Measurements from ENCODE around the gene GOLGA1.
"Not testable (repeated sequence)": the region's sequence is repeated elsewhere in the genome, so short reads cannot be mapped to it uniquely, and the experiment has no call there.

GOLGA1 gene

DNA sequence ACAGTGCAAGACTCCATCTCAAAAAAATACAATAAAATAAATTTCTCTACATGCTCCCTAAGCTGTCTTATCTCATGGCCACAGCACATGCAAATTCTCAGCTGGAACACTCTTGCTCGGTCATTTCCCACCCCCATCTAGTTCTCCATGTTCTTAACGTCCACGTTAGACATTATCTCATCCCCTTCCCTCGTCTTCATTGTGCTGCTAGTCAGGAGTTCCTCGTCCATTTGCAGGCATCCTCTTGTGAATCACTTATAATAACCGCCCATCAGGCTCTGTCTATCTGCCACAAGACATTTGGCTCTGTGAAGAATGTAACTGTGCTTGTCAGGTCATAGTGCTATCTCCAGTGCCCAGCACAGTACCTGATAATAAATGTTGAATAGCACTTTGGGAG is 32.9 kb upstream of the GOLGA1 start:
- no peaks in the 10 kb centered on the region for H3K27me3 ChIP-seq (ENCODE audit: insufficient read depth, low read depth)
- H3K4me2 ChIP-seq, result no peak overlapping the region
- H3K79me2 ChIP-seq (ENCODE audit: insufficient read depth, low read depth), result no peaks in the 10 kb centered on the region
- no peak overlapping the region for H3K4me3 ChIP-seq (IDR thresholded peaks at IDR 0.05; ENCODE audit: insufficient read depth, low read depth, low read length)
- no peaks in the 10 kb centered on the region for H3K4me1 ChIP-seq (ENCODE audit: low read depth, poor library complexity, severe bottlenecking)
- no peaks in the 10 kb centered on the region for H4K20me1 ChIP-seq (ENCODE audit: insufficient read depth)
- TF ChIP-seq, protein P1, sequence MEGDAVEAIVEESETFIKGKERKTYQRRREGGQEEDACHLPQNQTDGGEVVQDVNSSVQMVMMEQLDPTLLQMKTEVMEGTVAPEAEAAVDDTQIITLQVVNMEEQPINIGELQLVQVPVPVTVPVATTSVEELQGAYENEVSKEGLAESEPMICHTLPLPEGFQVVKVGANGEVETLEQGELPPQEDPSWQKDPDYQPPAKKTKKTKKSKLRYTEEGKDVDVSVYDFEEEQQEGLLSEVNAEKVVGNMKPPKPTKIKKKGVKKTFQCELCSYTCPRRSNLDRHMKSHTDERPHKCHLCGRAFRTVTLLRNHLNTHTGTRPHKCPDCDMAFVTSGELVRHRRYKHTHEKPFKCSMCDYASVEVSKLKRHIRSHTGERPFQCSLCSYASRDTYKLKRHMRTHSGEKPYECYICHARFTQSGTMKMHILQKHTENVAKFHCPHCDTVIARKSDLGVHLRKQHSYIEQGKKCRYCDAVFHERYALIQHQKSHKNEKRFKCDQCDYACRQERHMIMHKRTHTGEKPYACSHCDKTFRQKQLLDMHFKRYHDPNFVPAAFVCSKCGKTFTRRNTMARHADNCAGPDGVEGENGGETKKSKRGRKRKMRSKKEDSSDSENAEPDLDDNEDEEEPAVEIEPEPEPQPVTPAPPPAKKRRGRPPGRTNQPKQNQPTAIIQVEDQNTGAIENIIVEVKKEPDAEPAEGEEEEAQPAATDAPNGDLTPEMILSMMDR (conservative IDR thresholded peaks at IDR 0.05; ENCODE audit: low read depth, low read length), result no peak
- H3K9ac ChIP-seq, result no peak overlapping the region
- H2AFZ ChIP-seq (ENCODE audit: low read depth), result no peak overlapping the region
- no peaks in the 10 kb centered on the region for H3K36me3 ChIP-seq (ENCODE audit: insufficient read depth)
- H3K27ac ChIP-seq, result no peak overlapping the region

DNA sequence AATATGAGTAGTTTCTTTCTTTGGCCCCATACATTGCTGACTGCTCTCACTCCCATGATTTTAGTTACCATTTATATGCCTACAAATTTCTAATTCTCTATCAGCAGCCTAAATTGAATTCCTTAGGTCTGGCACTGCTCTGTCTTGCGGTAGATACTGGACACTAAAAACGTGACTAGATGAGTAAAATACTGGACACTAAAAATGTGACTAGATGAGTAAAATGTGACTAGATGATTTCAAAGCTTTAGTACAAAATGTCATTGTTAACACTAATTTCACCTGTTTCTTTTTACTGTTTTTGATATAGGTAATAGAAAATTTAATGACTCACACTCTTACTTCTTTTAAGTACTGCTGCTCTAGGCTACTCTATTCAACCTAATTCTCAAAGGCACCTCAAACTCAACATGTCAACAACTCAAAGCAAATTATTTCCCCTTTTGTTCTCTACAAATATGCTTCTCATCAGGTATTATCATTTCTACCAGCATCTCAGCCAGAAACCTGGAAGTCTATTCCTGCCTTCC is 31.4 kb upstream of the GOLGA1 start:
- no peak overlapping the region for H3K9ac ChIP-seq
- H3K36me3 ChIP-seq (ENCODE audit: insufficient read depth), result no peaks in the 10 kb centered on the region
- no peaks in the 10 kb centered on the region for H3K27me3 ChIP-seq (ENCODE audit: insufficient read depth, low read depth)
- no peaks in the 10 kb centered on the region for H3K79me2 ChIP-seq (ENCODE audit: insufficient read depth, low read depth)
- H4K20me1 ChIP-seq (ENCODE audit: insufficient read depth), result no peaks in the 10 kb centered on the region
- no peaks in the 10 kb centered on the region for H3K4me1 ChIP-seq (ENCODE audit: low read depth, poor library complexity, severe bottlenecking)
- no peak overlapping the region for H3K4me3 ChIP-seq (IDR thresholded peaks at IDR 0.05; ENCODE audit: insufficient read depth, low read depth, low read length)
- H3K27ac ChIP-seq, result no peak overlapping the region
- TF ChIP-seq, protein P1 (conservative IDR thresholded peaks at IDR 0.05; ENCODE audit: low read depth, low read length), result no peak
- no peak overlapping the region for H2AFZ ChIP-seq (ENCODE audit: low read depth)
- H3K4me2 ChIP-seq, result no peak overlapping the region

DNA sequence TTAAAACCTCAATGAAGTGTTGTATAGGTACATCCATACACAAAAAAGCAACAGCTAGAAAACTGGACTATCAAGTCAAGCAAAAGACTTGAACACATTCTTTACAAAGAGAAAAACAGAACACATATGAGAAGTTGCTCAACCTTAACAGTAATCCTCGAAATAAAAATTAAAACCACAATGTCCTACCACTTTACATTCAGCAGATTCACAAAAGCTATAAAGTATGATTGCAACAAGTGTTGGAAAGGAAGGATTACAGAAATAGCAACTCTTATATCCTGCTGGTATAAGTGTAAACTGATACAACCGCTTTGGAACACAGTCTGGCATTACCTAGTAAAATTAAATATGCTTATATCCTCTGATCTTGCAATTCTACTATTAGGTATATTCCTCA is 28.5 kb upstream of the GOLGA1 start:
- no peaks in the 10 kb centered on the region for H3K36me3 ChIP-seq (ENCODE audit: insufficient read depth)
- no peak overlapping the region for H2AFZ ChIP-seq (ENCODE audit: low read depth)
- no peaks in the 10 kb centered on the region for H3K79me2 ChIP-seq (ENCODE audit: insufficient read depth, low read depth)
- no peak overlapping the region for H3K4me2 ChIP-seq
- no peak overlapping the region for H3K27ac ChIP-seq
- H4K20me1 ChIP-seq (ENCODE audit: insufficient read depth), result no peaks in the 10 kb centered on the region
- H3K27me3 ChIP-seq (ENCODE audit: insufficient read depth, low read depth), result no peaks in the 10 kb centered on the region
- no peak overlapping the region for H3K4me3 ChIP-seq (IDR thresholded peaks at IDR 0.05; ENCODE audit: insufficient read depth, low read depth, low read length)
- no peak overlapping the region for H3K9ac ChIP-seq
- TF ChIP-seq, protein P1 (conservative IDR thresholded peaks at IDR 0.05; ENCODE audit: low read depth, low read length), result no peak
- peaks cover 7% of the 10 kb centered on the region for H3K4me1 ChIP-seq (ENCODE audit: low read depth, poor library complexity, severe bottlenecking)

DNA sequence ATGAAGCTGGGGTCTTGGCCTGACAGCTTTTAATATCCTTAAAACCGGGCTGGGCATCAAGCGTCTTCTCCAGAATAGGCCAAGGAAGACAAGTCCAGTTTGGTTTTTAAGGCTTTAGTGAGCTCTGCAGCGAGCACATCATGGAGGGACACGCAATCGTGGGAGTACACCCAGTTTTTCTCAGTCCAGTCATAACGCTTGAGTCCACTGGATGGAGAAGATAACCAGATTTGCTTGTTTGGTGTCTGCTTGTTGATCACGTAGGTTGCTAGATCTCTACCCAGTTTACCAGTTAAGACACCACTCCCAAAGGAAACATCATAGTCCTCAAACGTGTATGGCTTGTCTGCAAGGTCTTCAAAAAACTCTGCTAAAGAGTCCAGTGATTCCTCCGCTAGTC is 27.4 kb upstream of the GOLGA1 start:
- no peaks in the 10 kb centered on the region for H3K27me3 ChIP-seq (ENCODE audit: insufficient read depth, low read depth)
- no peak overlapping the region for H3K4me2 ChIP-seq
- no peaks in the 10 kb centered on the region for H3K36me3 ChIP-seq (ENCODE audit: insufficient read depth)
- TF ChIP-seq, protein P1 (conservative IDR thresholded peaks at IDR 0.05; ENCODE audit: low read depth, low read length), result no peak
- no peaks in the 10 kb centered on the region for H4K20me1 ChIP-seq (ENCODE audit: insufficient read depth)
- H3K9ac ChIP-seq, result no peak overlapping the region
- H3K79me2 ChIP-seq (ENCODE audit: insufficient read depth, low read depth), result no peaks in the 10 kb centered on the region
- no peak overlapping the region for H3K27ac ChIP-seq
- peaks cover 7% of the 10 kb centered on the region for H3K4me1 ChIP-seq (ENCODE audit: low read depth, poor library complexity, severe bottlenecking)
- no peak overlapping the region for H3K4me3 ChIP-seq (IDR thresholded peaks at IDR 0.05; ENCODE audit: insufficient read depth, low read depth, low read length)
- H2AFZ ChIP-seq (ENCODE audit: low read depth), result no peak overlapping the region

DNA sequence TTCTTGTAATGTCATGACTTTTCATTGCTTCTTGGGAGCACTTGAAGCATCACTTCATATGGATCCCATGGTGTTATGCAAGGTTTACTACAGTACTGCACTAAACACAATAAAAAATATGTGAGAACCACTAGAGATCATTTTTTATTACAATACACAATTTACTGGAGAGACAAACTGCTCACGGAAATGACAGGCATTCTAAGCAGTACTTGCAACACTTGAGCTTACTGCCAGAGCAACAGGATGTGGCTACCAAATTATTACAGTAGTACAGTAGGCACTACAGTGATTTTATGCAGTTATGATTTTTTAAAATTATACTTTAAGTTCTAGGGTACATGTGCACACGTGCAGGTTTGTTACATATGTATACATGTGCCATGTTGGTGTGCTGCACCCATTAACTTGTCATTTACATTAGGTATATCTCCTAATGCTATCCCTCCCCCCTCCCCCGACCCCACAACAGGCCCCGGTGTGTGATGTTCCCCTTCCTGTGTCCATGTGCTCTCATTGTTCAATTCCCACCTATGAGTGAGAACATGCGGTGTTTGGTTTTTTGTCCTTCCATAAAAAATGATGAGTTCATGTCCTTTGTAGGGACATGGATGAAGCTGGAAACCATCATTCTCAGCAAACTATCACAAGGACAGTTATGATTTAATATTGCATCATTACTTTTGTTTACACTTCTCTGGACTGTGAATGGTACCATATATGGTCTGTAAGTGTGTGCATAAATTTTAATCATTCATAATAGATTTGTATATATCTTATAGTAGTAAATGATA is 25.1 kb upstream of the GOLGA1 start:
- H3K27ac ChIP-seq; H3K79me2 ChIP-seq (ENCODE audit: insufficient read depth, low read depth); H3K36me3 ChIP-seq (ENCODE audit: insufficient read depth); H3K4me3 ChIP-seq (IDR thresholded peaks at IDR 0.05; ENCODE audit: insufficient read depth, low read depth, low read length); H3K4me1 ChIP-seq (ENCODE audit: low read depth, poor library complexity, severe bottlenecking); H4K20me1 ChIP-seq (ENCODE audit: insufficient read depth); H3K9ac ChIP-seq; H3K27me3 ChIP-seq (ENCODE audit: insufficient read depth, low read depth); H2AFZ ChIP-seq (ENCODE audit: low read depth); H3K4me2 ChIP-seq: not testable (repeated sequence)
